Endothelial cell of umbilical vein (primary cell): ENCODE results near the gene EN2. TPM values are rescaled to one million over a fixed set of nuclear protein-coding genes. Genes with fewer than 3 reads are reported as not detected.

ENCODE experiments used
- BruUV-seq: library from RNA; stranded (reverse); fragments of 400-500 nt; replicated peaks from 2 replicates; lab custom pipeline; 2021; lab: Mats Ljungman, UMichigan
- CTCF ChIA-PET: fragments of 300-600, 350-600 bp; sonication (Branson Sonifier 250); formaldehyde crosslinking; loops from one replicate; lab custom pipeline; 2021; ENCODE audit warnings: antibody characterized with exemption, inconsistent platforms; lab: Charles Lee
- POLR2A ChIA-PET: fragments of 300-600, 350-600 bp; sonication (Branson Sonifier 250); formaldehyde crosslinking; loops from one replicate; lab custom pipeline; 2021; ENCODE audit warnings: antibody characterized with exemption, inconsistent platforms; lab: Charles Lee
- DNase-seq: peaks from one replicate; pipeline ENCODE4 v3.0.0-alpha.2; 2011; ENCODE audit warnings: low read depth, low spot score
- FAIRE-seq: peaks from 2 replicates; lab custom pipeline; 2011; peaks lifted over from hg19 to GRCh38; lab: Jason Lieb, UNC
- H2AFZ ChIP-seq: 2 replicates; pipeline ENCODE4 v1.6.0; 2012; ENCODE audit warnings: low read depth, low read length, control low read depth, inconsistent platforms
- H3K27ac ChIP-seq: 2 replicates; pipeline ENCODE4 v1.5.1; 2011; ENCODE audit warnings: low read depth, mild to moderate bottlenecking, control low read depth, low read length, moderate library complexity; ENCODE audit not compliant: insufficient read depth
- H3K27me3 ChIP-seq, 2 experiments: 2 replicates each; pipeline versions ENCODE4 v1.6.0 to v1.6.1; 2011; ENCODE audit warnings: low read length in 2 of 2, mixed read lengths in 1 of 2; ENCODE audit not compliant: control insufficient read depth in 2 of 2, insufficient read depth in 2 of 2
- H3K36me3 ChIP-seq, 2 experiments: 2 replicates in 1 of 2; 3 replicates in 1 of 2; pipeline ENCODE4 v1.5.1; 2011; ENCODE audit warnings: low read length in 2 of 2, mild to moderate bottlenecking in 1 of 2, moderate library complexity in 1 of 2; ENCODE audit not compliant: control insufficient read depth in 2 of 2, insufficient read depth in 2 of 2; ENCODE audit errors: extremely low read depth in 1 of 2
- H3K4me1 ChIP-seq: 3 replicates; pipeline ENCODE4 v1.5.1; 2011; ENCODE audit warnings: mild to moderate bottlenecking, low read length; ENCODE audit not compliant: control insufficient read depth, insufficient read depth; ENCODE audit errors: extremely low read depth
- H3K4me2 ChIP-seq: 2 replicates; pipeline ENCODE4 v1.6.1; 2011; ENCODE audit warnings: low read length, control low read depth, mixed read lengths; ENCODE audit not compliant: insufficient read depth
- H3K4me3 ChIP-seq, 3 experiments: fragments of 200-600 bp in 1 of 3; sonication (generic), shearing (Covaris generic) in 1 of 3; replicated peaks in 1 of 3; 2 replicates each; pipeline ENCODE4 v1.5.1; 2011 to 2016; ENCODE audit warnings: control low read depth in 3 of 3, low read length in 3 of 3, mild to moderate bottlenecking in 2 of 3, inconsistent platforms in 1 of 3, low read depth in 1 of 3, moderate library complexity in 1 of 3; ENCODE audit not compliant: insufficient read depth in 1 of 3
- H3K79me2 ChIP-seq: 2 replicates; pipeline ENCODE4 v1.6.0; 2012; ENCODE audit warnings: low read length, inconsistent platforms; ENCODE audit not compliant: control insufficient read depth, insufficient read depth
- H3K9ac ChIP-seq: replicated peaks from 2 replicates; pipeline ENCODE3; 2011; ENCODE audit warnings: low read length, control low read depth; ENCODE audit not compliant: insufficient read depth; ENCODE audit errors: extremely low read depth
- H3K9me1 ChIP-seq: replicated peaks from 3 replicates; pipeline ENCODE4 v1.6.0; 2011; ENCODE audit warnings: mild to moderate bottlenecking, low read length; ENCODE audit not compliant: control insufficient read depth, insufficient read depth; ENCODE audit errors: extremely low read depth
- H3K9me3 ChIP-seq: replicated peaks from 2 replicates; pipeline ENCODE4 v1.5.1; 2012; ENCODE audit warnings: low read length, inconsistent platforms; ENCODE audit not compliant: control insufficient read depth, insufficient read depth
- H4K20me1 ChIP-seq: replicated peaks from 2 replicates; pipeline ENCODE3; 2011; ENCODE audit warnings: mild to moderate bottlenecking, low read length; ENCODE audit not compliant: control insufficient read depth, insufficient read depth; ENCODE audit errors: extremely low read depth
- CTCF ChIP-seq, 2 donors: IDR thresholded peaks; 1 replicate in 1 of 2; 2 replicates in 1 of 2; pipeline ENCODE4 v1.5.1; 2011; ENCODE audit warnings: low read length in 2 of 2, mild to moderate bottlenecking in 2 of 2, moderate library complexity in 2 of 2, control low read depth in 1 of 2, inconsistent platforms in 1 of 2, low read depth in 1 of 2; ENCODE audit not compliant: insufficient read depth in 1 of 2; ENCODE audit errors: extremely low read depth in 1 of 2
- EZH2 ChIP-seq: IDR thresholded peaks from 2 replicates; pipeline ENCODE4 v1.6.1; 2012; ENCODE audit warnings: borderline replicate concordance, low read depth, mild to moderate bottlenecking, moderate library complexity, low read length, inconsistent platforms; ENCODE audit not compliant: severe bottlenecking
- FOS ChIP-seq: IDR thresholded peaks from 2 replicates; pipeline ENCODE4 v1.6.1; 2011; ENCODE audit warnings: mild to moderate bottlenecking, low read length, moderate library complexity, borderline replicate concordance; ENCODE audit not compliant: insufficient read depth
- GATA2 ChIP-seq: IDR thresholded peaks from 2 replicates; pipeline ENCODE4 v1.7.0; 2011; ENCODE audit warnings: low read depth, mild to moderate bottlenecking, moderate library complexity, mixed read lengths, low read length; ENCODE audit not compliant: insufficient read length, insufficient read depth
- JUN ChIP-seq: IDR thresholded peaks from 2 replicates; pipeline ENCODE4 v1.6.1; 2011; ENCODE audit warnings: borderline replicate concordance, low read depth; ENCODE audit not compliant: insufficient read length, insufficient read depth
- MAX ChIP-seq: IDR thresholded peaks from 2 replicates; pipeline ENCODE4 v1.6.1; 2011; ENCODE audit not compliant: insufficient read depth, insufficient read length
- MYC ChIP-seq: IDR thresholded peaks from one replicate; pipeline ENCODE4 v1.6.1; 2011; ENCODE audit warnings: mild to moderate bottlenecking, low read depth, low read length
- POLR2A ChIP-seq: IDR thresholded peaks from 2 replicates; pipeline ENCODE4 v1.6.1; 2012; ENCODE audit warnings: low read depth, mild to moderate bottlenecking, control low read depth, low read length
- POLR2AphosphoS5 ChIP-seq: IDR thresholded peaks from 2 replicates; pipeline ENCODE4 v1.6.1; 2012; ENCODE audit warnings: low read depth, mild to moderate bottlenecking, control low read depth, low read length, moderate library complexity; ENCODE audit not compliant: insufficient read depth
- dilution Hi-C: fragments of 300-500 bp; cut with MboI; formaldehyde crosslinking; loops from one replicate; pipeline ENCODE4 v1.15.0; 2019; ENCODE audit warnings: low sequenced_read_pairs; ENCODE audit not compliant: extremely low pct_ligation_motif_present
- intact Hi-C: fragments of 100-400 bp; cut with micrococcal nuclease; formaldehyde crosslinking; loops from one replicate; pipeline ENCODE4 v1.10.0; 2022
- polyA plus RNA-seq, 4 experiments: library from polyadenylated mRNA; depleted of rRNA in 3 of 4; stranded (reverse) in 3 of 4; unstranded in 1 of 4; fragments of >200 nt; gene quantifications; 2 replicates each; pipeline versions ENCODE4 v1.2.1 to v1.2.3, GENCODE V29; 2011 to 2012; ENCODE audit warnings: missing spikeins in 1 of 4
- total RNA-seq: library from RNA; stranded (reverse); gene quantifications from 2 replicates; pipeline ENCODE4 v1.2.3, GENCODE V29; 2021

The EN2 gene
- total and polyA plus RNA-seq, 2 donors (not counting 3 experiments of a cell fraction or from before 2014, with no cell fraction given), result not detected

- CTCF ChIA-PET, result no interaction called here
- no TSS peak for BruUV-seq
- Histone ChIP-seq H3K27me3 (peaks cover 83 to 100% of the 10 kb centered on the region in 2 experiments), H3K9me3 (no peaks in the 10 kb centered on the region), H3K9me1 (no peaks in the 10 kb centered on the region), H4K20me1 (no peaks in the 10 kb centered on the region), H3K27ac (no peak overlapping the region), H3K4me1 (no peaks in the 10 kb centered on the region), H3K79me2 (no peaks in the 10 kb centered on the region), H3K4me3 (no peak overlapping the region), H2AFZ (no peak overlapping the region), H3K36me3 (no peaks in the 10 kb centered on the region), H3K4me2 (no peak overlapping the region), H3K9ac (no peak overlapping the region)
- dilution Hi-C loops (no loop called here), intact Hi-C loops (no loop called here)
- TF ChIP-seq JUN (no peak), FOS (no peak), MYC (no peak), CTCF (IDR thresholded peaks at IDR 0.05; ENCODE audit: extremely low read depth in 1 of 2, insufficient read depth in 1 of 2, low read depth in 1 of 2, low read length in 2 of 2) (peak in 1 of 2 donors; percentile 29), GATA2 (no peak), MAX (no peak), POLR2AphosphoS5 (no peak), EZH2 (peak; percentile 94), POLR2A (no peak)
- POLR2A ChIA-PET, result no interaction called here
- FAIRE-seq, result no peak
- DNase-seq, result no peak
Observed at GRCh38 chr7:155466814-155467733, 9.1 kb downstream of the EN2 start.
